HepG2 (cell line): ENCODE data around the gene ZGRF1. TPM values are rescaled to one million over a fixed set of nuclear protein-coding genes. Genes with fewer than 3 reads are reported as not detected.

Source experiments
- ATAC-seq: fragments of 200-7000 bp; cut with Tn5 transposase; 3 replicates; pipeline ENCODE4 v1.9.1; 2020; ENCODE audit warnings: mild to moderate bottlenecking, moderate library complexity
- BruUV-seq: library from RNA; stranded (reverse); fragments of 400-500 nt; replicated peaks from 2 replicates; lab custom pipeline; 2021; lab: Mats Ljungman, UMichigan
- CTCF ChIA-PET: fragments of 300-600 bp; formaldehyde crosslinking; extraction: SDS; loops from one replicate; lab custom pipeline; 2021; ENCODE audit warnings: low total read pairs, inconsistent platforms, low intra/inter-chr PET ratio; lab: Yijun Ruan, JAX
- POLR2A ChIA-PET: fragments of 350-600 bp; sonication (Branson Sonifier 250); formaldehyde crosslinking; loops from one replicate; lab custom pipeline; 2020; ENCODE audit warnings: antibody characterized with exemption, inconsistent platforms; lab: Yijun Ruan, JAX
- DNase-seq: peaks from one replicate; pipeline ENCODE4 v3.0.0-alpha.2; 2015; ENCODE audit warnings: low spot score
- FAIRE-seq: peaks from 3 replicates; lab custom pipeline; 2011; peaks lifted over from hg19 to GRCh38; lab: Jason Lieb, UNC
- H2AFZ ChIP-seq: one replicate; pipeline ENCODE4 v1.6.1; 2011; ENCODE audit warnings: low read length, inconsistent platforms
- H3K27ac ChIP-seq: fragments of 300-600 bp; 3 replicates; pipeline ENCODE4 v1.8.0; 2011; ENCODE audit warnings: mixed run types, mild to moderate bottlenecking, mixed read lengths, low read length, inconsistent platforms; ENCODE audit not compliant: insufficient read depth; ENCODE audit errors: extremely low read length
- H3K27me3 ChIP-seq, 2 experiments: fragments of 200-600 bp in 1 of 2; 2 replicates in 1 of 2; 3 replicates in 1 of 2; pipeline versions ENCODE4 v1.6.0 to v1.8.0; 2011; ENCODE audit warnings: low read length in 2 of 2, mild to moderate bottlenecking in 2 of 2, moderate library complexity in 2 of 2, inconsistent platforms in 1 of 2; ENCODE audit not compliant: insufficient read depth in 2 of 2, control insufficient read depth in 1 of 2
- H3K36me3 ChIP-seq, 2 experiments: fragments of 200-600 bp in 1 of 2; replicated peaks in 1 of 2; 2 replicates in 1 of 2; 3 replicates in 1 of 2; pipeline versions ENCODE4 v1.5.1 to v1.8.0; 2011; ENCODE audit warnings: low read length in 2 of 2, inconsistent platforms in 1 of 2; ENCODE audit not compliant: insufficient read depth in 2 of 2, control insufficient read depth in 1 of 2
- H3K4me1 ChIP-seq: 2 replicates; pipeline ENCODE4 v1.5.1; 2012; ENCODE audit warnings: low read length, inconsistent platforms; ENCODE audit not compliant: insufficient read depth
- H3K4me2 ChIP-seq: 2 replicates; pipeline ENCODE4 v1.6.0; 2011; ENCODE audit warnings: low read depth, low read length, inconsistent platforms
- H3K4me3 ChIP-seq, 3 experiments: fragments of 200-600 bp in 1 of 3; sonication (generic), shearing (Covaris generic) in 1 of 3; replicated peaks in 1 of 3; 2 replicates each; pipeline ENCODE4 v1.5.1; 2011 to 2016; ENCODE audit warnings: low read length in 3 of 3, inconsistent platforms in 2 of 3, low read depth in 2 of 3, mild to moderate bottlenecking in 2 of 3, control low read depth in 1 of 3, mixed read lengths in 1 of 3; ENCODE audit not compliant: insufficient read depth in 1 of 3
- H3K79me2 ChIP-seq: one replicate; pipeline ENCODE4 v1.6.1; 2011; ENCODE audit warnings: low read length, inconsistent platforms; ENCODE audit not compliant: insufficient read depth
- H3K9ac ChIP-seq: 2 replicates; pipeline ENCODE4 v1.6.0; 2011; ENCODE audit warnings: mild to moderate bottlenecking, low read depth, low read length, inconsistent platforms; ENCODE audit not compliant: insufficient read depth
- H3K9me3 ChIP-seq: 2 replicates; pipeline ENCODE4 v1.5.1; 2012; ENCODE audit warnings: mild to moderate bottlenecking, low read length
- H4K20me1 ChIP-seq: 2 replicates; pipeline ENCODE4 v1.6.0; 2011; ENCODE audit warnings: inconsistent platforms, mild to moderate bottlenecking, low read length, moderate library complexity; ENCODE audit not compliant: insufficient read depth
- CEBPZ ChIP-seq: IDR thresholded peaks from 2 replicates; pipeline ENCODE4 v1.6.1; 2012; ENCODE audit warnings: low read length, improper control_type of control experiment
- NR2F6 ChIP-seq, 2 experiments: IDR thresholded peaks; 2 replicates each; pipeline ENCODE4 v1.6.1; 2016; ENCODE audit warnings: antibody characterized with exemption in 1 of 2, mild to moderate bottlenecking in 1 of 2
- SKIL ChIP-seq: sonication (generic); formaldehyde crosslinking; IDR thresholded peaks from 2 replicates; pipeline ENCODE4 v1.8.0; 2022; ENCODE audit warnings: missing genetic modification reagents, mild to moderate bottlenecking, moderate library complexity, borderline replicate concordance
- SP140L ChIP-seq: sonication (generic); formaldehyde crosslinking; IDR thresholded peaks from 2 replicates; pipeline ENCODE4 v1.4.0; 2020; ENCODE audit warnings: missing genetic modification reagents, borderline replicate concordance
- ZBTB14 ChIP-seq: sonication (generic); formaldehyde crosslinking; IDR thresholded peaks from 2 replicates; pipeline ENCODE4 v1.4.0; 2020; ENCODE audit warnings: missing genetic modification reagents
- ZFP37 ChIP-seq: sonication (generic); formaldehyde crosslinking; IDR thresholded peaks from 2 replicates; pipeline ENCODE4 v1.4.0; 2020; ENCODE audit warnings: missing genetic modification reagents, borderline replicate concordance
- ZNF143 ChIP-seq: sonication (generic); formaldehyde crosslinking; IDR thresholded peaks from 2 replicates; pipeline ENCODE4 v1.4.0; 2020; ENCODE audit warnings: missing genetic modification reagents
- ZNF703 ChIP-seq: sonication (generic); formaldehyde crosslinking; IDR thresholded peaks from 2 replicates; pipeline ENCODE4 v1.5.1; 2020; ENCODE audit warnings: missing genetic modification reagents, mild to moderate bottlenecking, moderate library complexity, borderline replicate concordance
- WGBS: methylation state at CpG from one replicate; pipeline ENCODE4 v1.1.6; 2017; ENCODE audit warnings: low lambda C conversion rate; 5-methylcytosine and 5-hydroxymethylcytosine counted together
- in situ Hi-C: cut with HindIII; loops from 2 replicates; pipeline ENCODE4 v1.10.0; 2017; ENCODE audit warnings: low pct_unique_long_range_greater_than_20kb; ENCODE audit not compliant: extremely low pct_ligation_motif_present
- intact Hi-C: fragments of 100-400 bp; cut with micrococcal nuclease; formaldehyde crosslinking; loops from one replicate; pipeline ENCODE4 v1.10.0; 2022; ENCODE audit not compliant: unreplicated experiment
- polyA plus RNA-seq, 8 experiments: library from polyadenylated mRNA; depleted of rRNA in 3 of 8; stranded (reverse) in 7 of 8; unstranded in 1 of 8; fragments of >200 nt; fragmentation: Illumina TruSeq in 4 of 8; extraction: Trizol in 4 of 8; gene quantifications; 2 replicates each; pipeline versions ENCODE4 v1.2.1 to v1.2.3, GENCODE V29; 2011 to 2016; ENCODE audit warnings: low read depth in 4 of 8, missing spikeins in 1 of 8, mixed read lengths in 1 of 8; ENCODE audit not compliant: insufficient read depth in 1 of 8
- total RNA-seq, 5 experiments: library from RNA; depleted of rRNA; stranded (reverse); fragments of >200 nt; fragmentation: Illumina TruSeq; extraction: Trizol; gene quantifications; 2 replicates each; pipeline ENCODE4 v1.2.3, GENCODE V29; 2016; ENCODE audit warnings: low read depth in 1 of 5

ZGRF1 gene
- total and polyA plus RNA-seq, 2 of the 13 experiments (the other 11 are each of a cell fraction or from before 2014, with no cell fraction given), result 8.6 to 15.9 TPM

GRCh38 chr4:112673686-112674085 lies 37.0 kb upstream of the ZGRF1 start:
- no peak for TF ChIP-seq SKIL
- TF ChIP-seq SP140L (CRISPR knock-in tag), result no peak
- TF ChIP-seq ZFP37 (CRISPR knock-in tag), result no peak
- TF ChIP-seq CEBPZ, result no peak
- TF ChIP-seq ZBTB14 (CRISPR knock-in tag), result no peak
- no peak for TF ChIP-seq NR2F6 (IDR thresholded peaks at IDR 0.05)
- no peak for TF ChIP-seq NR2F6 (CRISPR knock-in tag; IDR thresholded peaks at IDR 0.05)
- no peak for TF ChIP-seq ZNF703
- no peak for TF ChIP-seq ZNF143 (CRISPR knock-in tag)
- Histone ChIP-seq H3K9me3 (no peaks in the 10 kb centered on the region), H2AFZ (no peak overlapping the region), H3K9ac (no peak overlapping the region), H3K4me2 (no peak overlapping the region), H3K27ac (no peak overlapping the region), H3K4me3 (no peak overlapping the region), H3K79me2 (no peaks in the 10 kb centered on the region), H3K4me1 (peaks cover 9% of the 10 kb centered on the region), H4K20me1 (no peaks in the 10 kb centered on the region), H3K36me3 (no peaks in the 10 kb centered on the region), H3K27me3 (no peaks in the 10 kb centered on the region; a peak in 1 of 5 replicates)
- in situ Hi-C loops (no loop called here), intact Hi-C loops (no loop called here)
- no TSS peak for BruUV-seq
- ChIA-PET POLR2A (no interaction called here), CTCF (no interaction called here)
- 0% methylated on average over 1 of the region's 1 CpG for WGBS
- ATAC-seq (no peak), FAIRE-seq (no peak), DNase-seq (no peak)
